GM12875 (cell line): Measurements from ENCODE around the gene PCNX1.

Experiments used
- H3K4me3 ChIP-seq: one replicate; pipeline ENCODE4 v1.5.1; 2011; ENCODE audit warnings: low read depth, low read length, control low read depth
- CTCF ChIP-seq: IDR thresholded peaks from 2 replicates; pipeline ENCODE4 v1.5.1; 2011; ENCODE audit warnings: low read depth, mild to moderate bottlenecking, control low read depth, inconsistent platforms, low read length, moderate library complexity, borderline replicate concordance; ENCODE audit not compliant: insufficient read depth

Gene PCNX1

GRCh38 chr14:70988452-70988851 is 81.2 kb downstream of the PCNX1 start:
- no peak overlapping the region for H3K4me3 ChIP-seq
- TF ChIP-seq CTCF, result no peak

DNA sequence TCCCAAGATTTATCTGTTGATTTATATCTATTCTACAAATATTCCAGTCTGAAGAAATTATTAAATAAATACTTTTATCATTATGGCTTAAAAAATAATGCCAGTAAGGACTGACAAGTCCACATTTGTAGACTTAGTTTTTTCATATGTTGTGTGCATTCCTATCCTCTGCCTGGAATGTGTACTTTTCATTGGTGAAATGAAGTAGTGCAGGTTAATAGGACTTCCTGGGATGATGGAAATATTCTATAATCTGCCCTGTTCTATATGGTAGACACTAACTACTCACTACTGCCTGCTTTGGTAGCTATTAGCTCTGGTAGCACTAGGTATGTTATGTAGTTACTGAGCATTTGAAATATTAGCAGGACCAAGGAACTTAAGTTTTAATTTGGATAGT is 86.7 kb downstream of the PCNX1 start:
- no peak for TF ChIP-seq CTCF
- no peak overlapping the region for H3K4me3 ChIP-seq

GRCh38 chr14:70995211-70995610 is 88.0 kb downstream of the PCNX1 start:
- TF ChIP-seq CTCF, result no peak
- H3K4me3 ChIP-seq, result no peak overlapping the region

- no peak for TF ChIP-seq CTCF
- no peak overlapping the region for H3K4me3 ChIP-seq
These were observed 88.4 kb downstream of the PCNX1 start for GRCh38 chr14:70995671-70996070.

DNA sequence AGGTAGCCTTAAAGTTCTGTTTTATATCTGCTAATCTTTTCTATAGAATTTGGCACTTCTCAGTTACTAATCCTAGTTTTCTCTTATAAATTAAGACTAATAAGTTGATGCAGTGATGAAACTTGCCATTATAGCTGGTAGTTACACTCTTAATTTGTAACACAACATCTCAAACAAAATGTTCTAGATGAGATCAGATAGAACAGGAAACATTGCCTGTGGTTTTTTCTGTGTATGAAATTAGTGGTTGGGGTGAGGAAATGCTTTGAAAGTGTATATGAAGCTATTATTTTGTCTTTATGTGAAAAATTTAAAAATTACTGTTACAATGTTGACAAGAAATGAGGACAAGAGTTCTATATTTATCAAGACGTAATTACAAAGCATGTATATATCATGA is 91.9 kb downstream of the PCNX1 start:
- H3K4me3 ChIP-seq, result no peak overlapping the region
- no peak for TF ChIP-seq CTCF

DNA sequence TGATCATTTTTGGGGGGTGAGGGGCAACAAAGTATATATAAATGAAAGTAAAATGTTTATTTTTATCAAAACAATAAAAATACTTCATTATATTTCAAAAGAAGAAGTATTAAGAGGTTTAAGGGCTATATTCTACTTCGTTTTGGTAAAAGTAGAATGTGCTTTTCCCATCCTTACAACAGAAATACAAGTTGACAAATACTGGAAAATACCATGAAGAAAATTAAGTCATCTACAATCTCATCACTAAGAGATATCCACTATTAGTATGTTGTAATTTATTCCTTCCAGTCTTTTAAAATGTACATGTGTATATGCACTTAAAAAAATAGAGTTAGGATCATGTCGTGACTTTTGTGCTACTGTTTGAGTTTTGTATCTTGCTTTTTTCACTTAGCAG is 92.8 kb downstream of the PCNX1 start:
- TF ChIP-seq CTCF, result no peak
- no peak overlapping the region for H3K4me3 ChIP-seq

- no peak overlapping the region for H3K4me3 ChIP-seq
- TF ChIP-seq CTCF, result no peak
These were observed 94.5 kb downstream of the PCNX1 start for GRCh38 chr14:71001742-71002141.
